PC-9 (cell line): ENCODE measurements around the gene FUT8.

Experiments
- EZH2 ChIP-seq: fragments of 200-600 bp; sonication (generic); IDR thresholded peaks from 2 replicates; pipeline ENCODE4 v1.8.0; 2017; ENCODE audit warnings: antibody characterized with exemption, low read depth
- TF ChIP-seq, protein P1 (sequence below): fragments of 200-600 bp; sonication (generic); conservative IDR thresholded peaks from 2 replicates; pipeline ENCODE4 v1.6.1; 2017; ENCODE audit warnings: mixed run types, antibody characterized with exemption, mild to moderate bottlenecking, moderate library complexity

DNA sequence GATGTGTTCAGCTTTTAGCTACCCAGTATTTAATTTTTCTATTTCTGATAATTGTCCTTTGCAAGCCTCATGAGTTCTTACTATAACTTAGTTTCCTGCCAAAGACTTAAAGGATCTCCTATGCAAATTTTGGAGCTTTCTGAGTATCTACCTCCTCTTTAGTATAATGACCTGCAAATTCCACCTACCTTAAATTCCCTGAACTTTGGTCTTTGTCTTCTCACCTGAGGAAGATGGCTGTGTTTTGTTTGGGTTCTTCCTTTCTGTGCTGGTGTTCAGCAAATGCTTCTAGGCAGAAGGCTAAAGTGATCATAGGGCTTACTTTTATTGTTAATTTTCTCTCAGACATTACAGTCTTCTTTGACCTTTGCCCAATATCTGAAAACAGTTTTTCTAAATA lies 142.8 kb downstream of the FUT8 start:
- TF ChIP-seq, protein P1, sequence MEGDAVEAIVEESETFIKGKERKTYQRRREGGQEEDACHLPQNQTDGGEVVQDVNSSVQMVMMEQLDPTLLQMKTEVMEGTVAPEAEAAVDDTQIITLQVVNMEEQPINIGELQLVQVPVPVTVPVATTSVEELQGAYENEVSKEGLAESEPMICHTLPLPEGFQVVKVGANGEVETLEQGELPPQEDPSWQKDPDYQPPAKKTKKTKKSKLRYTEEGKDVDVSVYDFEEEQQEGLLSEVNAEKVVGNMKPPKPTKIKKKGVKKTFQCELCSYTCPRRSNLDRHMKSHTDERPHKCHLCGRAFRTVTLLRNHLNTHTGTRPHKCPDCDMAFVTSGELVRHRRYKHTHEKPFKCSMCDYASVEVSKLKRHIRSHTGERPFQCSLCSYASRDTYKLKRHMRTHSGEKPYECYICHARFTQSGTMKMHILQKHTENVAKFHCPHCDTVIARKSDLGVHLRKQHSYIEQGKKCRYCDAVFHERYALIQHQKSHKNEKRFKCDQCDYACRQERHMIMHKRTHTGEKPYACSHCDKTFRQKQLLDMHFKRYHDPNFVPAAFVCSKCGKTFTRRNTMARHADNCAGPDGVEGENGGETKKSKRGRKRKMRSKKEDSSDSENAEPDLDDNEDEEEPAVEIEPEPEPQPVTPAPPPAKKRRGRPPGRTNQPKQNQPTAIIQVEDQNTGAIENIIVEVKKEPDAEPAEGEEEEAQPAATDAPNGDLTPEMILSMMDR, result no peak
- no peak for TF ChIP-seq EZH2
